HG03558 (cell line): ENCODE results near the gene MTERF2.

Source experiments
- ATAC-seq: cut with Tn5 transposase; IDR thresholded peaks from one replicate; pipeline ENCODE4 v1.9.1; 2021; ENCODE audit warnings: moderate number of reproducible peaks; ENCODE audit not compliant: unreplicated experiment; ENCODE audit errors: extremely low read depth

The MTERF2 gene

DNA sequence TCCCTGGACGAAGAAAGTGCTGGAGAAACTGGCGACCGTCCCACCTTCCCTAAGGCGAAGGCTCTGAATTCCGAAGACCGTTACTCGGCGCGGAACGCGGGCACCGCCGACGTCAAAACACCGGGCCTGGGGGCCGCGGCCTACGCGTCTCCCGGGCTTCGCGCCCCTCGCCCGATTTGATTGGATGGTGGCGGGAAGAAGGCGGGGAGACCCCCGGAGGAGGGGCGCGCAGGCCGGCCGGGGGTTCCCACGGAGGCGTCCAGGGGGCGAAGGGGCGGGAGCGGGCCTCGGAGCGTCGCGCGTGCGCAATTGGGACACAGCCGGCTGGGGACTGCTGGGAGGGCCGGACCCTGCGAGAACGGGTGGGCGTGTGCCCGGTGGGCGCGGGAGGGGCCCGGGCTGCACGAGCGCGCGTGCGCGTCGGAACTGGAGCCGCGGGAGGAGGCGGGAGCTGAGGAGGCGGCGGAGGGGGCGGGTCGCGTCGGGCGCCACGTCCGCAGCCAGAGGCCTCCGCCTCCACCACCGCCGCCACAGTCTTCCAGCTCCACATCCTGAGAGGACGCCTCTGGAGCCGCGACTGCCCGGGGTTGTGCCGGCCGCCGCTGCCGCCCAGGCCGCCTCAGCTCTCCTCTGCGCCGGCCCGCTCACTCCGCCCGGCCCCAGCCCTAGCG, 31.4 kb downstream of the MTERF2 start, which contains the start of gene TMEM263:
TSS of gene TMEM263 (plus strand) at position 531 of the 671 bp plus-strand sequence. CDS start 11,210 bp downstream, outside the sequence.
- ATAC-seq: peak; percentile 63

DNA sequence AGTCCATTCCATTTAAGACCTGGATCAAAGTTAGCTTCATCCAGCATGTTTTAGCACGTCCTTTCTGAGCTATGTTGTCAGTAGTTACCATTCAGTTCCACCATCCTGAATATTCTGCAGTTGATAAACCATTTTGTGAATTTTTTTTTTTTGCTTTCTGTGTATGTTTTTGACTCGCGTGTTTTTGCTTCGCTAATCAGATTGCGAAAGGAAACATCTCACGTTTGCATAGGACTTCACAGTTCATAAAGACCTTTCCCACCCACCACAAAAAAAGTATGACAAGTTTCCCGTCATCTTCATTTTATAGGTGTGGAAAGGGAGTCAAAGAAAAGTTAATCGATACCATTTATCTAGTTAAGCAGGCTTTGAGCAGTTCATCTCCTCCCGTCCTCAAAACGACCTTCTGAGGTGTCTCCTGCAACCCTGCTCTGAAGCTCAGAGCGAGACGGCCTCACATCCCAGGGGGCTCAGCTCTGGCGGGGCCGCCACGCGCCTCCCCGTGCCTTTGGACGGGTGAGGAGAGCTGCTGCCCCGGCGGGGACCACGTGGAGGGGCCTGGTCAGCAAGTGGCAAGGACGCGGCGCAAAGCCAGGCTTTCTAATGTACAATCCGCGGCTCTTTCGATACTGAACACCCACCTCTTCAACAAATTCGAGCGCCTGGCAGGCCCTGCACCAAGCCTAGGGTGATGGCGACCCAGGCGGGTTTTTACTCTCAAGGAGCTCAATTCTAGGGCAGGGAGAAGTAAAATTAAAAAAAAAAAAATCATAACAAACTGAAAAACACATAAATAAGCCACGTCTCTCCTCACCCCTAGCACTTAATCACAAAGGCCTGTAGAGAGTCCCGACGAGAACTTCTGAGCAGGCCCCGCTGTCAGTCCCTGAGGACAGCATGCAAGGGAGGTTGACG, 32.2 kb downstream of the MTERF2 start:
- ATAC-seq: peak; percentile 4

DNA sequence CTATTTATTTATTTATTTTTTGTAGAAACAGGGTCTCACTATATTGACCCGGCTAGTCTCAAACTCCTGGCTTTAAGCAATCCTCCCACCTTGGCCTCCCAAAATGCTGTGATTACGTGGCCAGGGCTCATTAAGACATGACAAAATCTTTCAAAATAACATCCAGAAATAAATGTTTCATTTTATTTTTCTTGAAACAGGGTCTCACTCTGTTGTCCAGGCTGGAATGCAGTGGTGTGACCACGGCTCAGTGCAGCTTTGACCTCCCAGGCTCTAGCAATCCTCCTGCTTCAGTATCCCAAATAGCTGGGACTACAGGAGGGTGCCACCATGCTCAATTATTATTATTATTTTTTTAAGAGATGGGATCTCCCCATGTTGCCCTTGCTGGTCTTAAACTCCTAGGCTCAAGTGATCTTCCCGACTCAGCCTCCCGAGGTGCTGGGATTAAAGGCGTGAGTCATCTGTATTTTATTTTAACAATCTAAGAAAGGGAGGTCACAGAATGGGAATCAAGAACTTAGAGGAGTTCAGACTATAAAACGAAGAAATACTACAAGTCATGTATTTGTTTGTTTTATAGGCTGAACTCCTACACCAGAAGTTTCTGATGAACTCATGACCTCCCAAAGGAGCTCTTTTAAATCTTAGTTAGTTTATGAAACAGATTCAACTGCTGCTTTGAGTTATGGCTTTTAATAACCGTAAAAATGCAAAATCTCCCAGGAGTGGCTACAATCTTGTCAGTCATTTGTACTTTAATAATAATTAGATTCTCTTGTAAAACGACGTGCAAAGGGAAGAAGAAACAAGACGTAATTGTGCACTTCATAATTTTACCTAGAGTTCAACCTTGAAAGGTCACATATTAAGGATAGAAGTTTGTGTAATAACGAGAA, 33.3 kb downstream of the MTERF2 start:
- ATAC-seq: no peak

DNA sequence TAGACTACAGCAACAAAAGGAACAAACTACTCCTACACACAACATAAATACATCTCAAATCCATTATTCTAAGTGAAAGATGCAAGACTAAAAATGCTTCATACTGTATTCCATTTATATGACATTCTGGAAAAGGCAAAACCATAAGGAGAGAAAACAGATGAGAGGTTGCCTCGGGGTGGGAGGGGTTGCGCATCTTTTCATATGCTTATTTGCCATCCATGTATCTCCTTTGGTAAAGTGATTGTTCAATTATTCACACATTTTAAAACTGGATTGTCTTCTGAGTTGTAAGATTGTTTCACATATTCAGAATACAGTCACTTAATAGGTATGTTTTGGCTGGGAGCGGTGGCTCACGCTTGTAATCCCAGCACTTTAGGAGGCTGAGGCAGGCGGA, 36.4 kb downstream of the MTERF2 start:
- ATAC-seq: no peak

DNA sequence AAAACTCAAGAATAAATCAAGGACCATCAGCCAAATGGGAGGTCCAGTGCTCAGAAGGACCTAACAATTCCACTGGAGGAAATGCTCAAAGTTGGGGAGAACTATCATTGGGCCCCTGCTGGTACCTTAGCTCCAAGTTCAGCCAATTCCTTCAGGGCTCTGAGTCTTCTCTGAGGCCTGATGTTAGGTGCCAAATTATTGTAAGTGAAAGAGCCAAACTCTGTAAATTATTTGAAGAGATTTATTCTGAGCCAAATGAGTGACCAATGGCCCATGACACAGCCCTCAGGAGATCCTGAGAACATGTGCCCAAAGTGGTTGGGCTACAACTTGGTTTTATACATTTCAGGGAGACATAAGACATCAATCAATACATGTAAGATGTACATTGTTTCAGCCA, 39.5 kb downstream of the MTERF2 start:
- ATAC-seq: no peak

DNA sequence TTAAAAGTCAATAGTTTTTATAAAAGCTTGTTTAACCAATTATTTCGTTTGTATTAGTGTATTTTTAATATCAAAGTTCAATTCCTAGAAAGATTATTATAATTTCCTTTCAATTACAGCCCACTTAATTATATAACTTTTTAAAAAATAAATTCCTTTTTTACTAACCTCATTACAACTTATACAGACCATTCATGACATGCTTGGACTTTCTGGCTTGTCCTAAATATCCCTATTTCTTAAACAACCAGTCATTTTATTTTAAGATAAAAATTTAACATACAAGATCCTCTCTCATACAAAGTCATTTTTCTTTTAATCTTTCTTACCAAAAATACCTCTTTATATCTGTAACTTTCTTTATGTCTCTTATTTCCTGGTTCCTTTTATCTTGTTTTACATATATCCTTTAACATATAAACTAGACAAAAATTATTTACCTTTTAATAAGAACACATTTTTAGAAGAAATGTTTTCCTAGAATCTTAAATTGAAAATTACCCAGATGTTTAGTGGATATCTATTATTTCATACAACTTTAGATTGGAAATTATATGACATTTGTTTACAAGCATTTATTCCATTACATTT, 41.6 kb downstream of the MTERF2 start:
- ATAC-seq: no peak

DNA sequence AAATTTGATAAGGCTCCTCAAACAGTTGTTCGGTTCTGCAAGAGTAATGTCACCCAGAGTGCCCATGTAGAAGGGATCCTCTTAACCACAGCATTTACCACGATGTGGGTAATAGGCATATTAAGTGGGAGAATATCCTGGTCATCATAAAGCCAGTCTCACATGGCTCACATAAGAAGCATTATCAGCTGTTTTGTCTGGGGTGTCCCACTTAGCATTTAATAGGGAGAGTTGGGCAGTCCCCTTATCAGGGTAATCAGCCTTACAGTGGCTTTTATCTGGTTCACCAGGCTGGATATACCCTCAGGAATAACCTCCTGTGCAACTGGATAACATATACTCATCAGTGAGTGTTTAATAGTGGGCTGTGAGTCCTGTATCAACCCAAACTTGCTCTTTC, 44.2 kb downstream of the MTERF2 start:
- ATAC-seq: no peak

DNA sequence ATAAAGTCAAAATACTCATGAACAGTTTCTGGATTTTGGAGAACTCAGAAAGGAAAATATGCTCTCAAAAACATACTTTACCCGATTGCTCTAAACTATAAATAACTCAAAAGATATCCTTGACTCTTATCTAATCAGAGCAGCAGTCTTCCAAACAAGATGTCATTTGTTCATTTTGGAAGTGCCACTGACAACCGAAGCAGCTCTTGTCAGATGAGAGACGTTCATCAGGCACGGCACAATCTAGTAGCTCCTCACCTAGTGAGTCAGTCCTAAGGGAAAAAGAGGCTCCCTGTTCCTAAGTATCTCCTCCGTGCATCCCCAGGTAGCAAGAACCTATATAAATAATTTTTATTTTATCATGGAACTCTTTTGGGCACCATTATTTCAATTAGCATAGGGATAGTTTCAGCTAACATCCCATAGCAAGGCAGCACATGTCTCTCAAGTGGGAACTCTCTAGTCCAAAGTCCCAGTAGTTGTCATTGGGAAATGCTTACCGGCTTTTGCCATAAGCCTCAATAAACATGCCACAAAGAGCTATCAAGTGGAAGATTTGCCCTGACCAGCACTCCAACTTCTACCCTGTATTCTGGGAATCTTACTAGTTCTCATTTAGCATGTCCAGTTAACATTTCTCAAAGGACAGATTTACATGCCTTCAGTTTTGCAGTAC, 45.3 kb downstream of the MTERF2 start:
- ATAC-seq: no peak

DNA sequence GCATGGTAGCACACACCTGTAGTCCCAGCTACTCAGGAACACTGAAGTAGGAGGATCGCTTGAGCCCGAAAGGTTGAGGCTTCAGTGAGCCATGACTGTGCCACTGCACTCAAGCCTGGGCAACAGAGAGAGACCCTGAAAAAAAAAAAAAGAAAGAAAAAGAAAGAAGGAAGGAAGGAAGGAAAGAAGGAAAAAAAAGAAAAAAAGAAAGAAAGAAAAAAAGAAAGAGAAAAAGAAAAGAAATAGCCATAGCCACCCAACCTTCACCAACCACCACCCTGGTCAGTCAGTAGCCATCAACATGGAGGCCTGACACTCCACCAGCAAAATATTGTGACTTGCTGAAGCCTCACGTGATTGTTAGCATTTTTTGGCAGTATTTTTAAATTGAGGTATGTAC, 52.7 kb downstream of the MTERF2 start:
- no peak for ATAC-seq
